Gastrocnemius medialis (tissue), 4 donors: ENCODE results near the gene NDST4.

ENCODE experiments used
- CTCF ChIP-seq, 5 experiments: fragments of 450-650 bp in 3 of 5; fragments of 200-600 bp in 2 of 5; sonication (generic) in 2 of 5; IDR thresholded peaks in 4 of 5; conservative IDR thresholded peaks in 1 of 5; 1 replicate in 4 of 5; 2 replicates in 1 of 5; pipeline ENCODE4 v1.5.1; 2016 to 2019; ENCODE audit warnings: antibody characterized with exemption in 5 of 5, mild to moderate bottlenecking in 3 of 5, moderate library complexity in 3 of 5
- POLR2A ChIP-seq, 2 donors: fragments of 450-650 bp; IDR thresholded peaks; one replicate each; pipeline ENCODE4 v1.6.1; 2017; ENCODE audit warnings: antibody characterized with exemption in 2 of 2, mild to moderate bottlenecking in 2 of 2, moderate library complexity in 2 of 2

- TF ChIP-seq CTCF (IDR thresholded peaks at IDR 0.05 in 4 of 5, conservative IDR thresholded peaks at IDR 0.05 in 1 of 5) (no peak), POLR2A (IDR thresholded peaks at IDR 0.05) (no peak)
Observed at GRCh38 chr4:114927881-114928280, 185.5 kb downstream of the NDST4 start.
